HG02571 (cell line): ENCODE results near the gene FAS.

Experiments used
- ATAC-seq: cut with Tn5 transposase; IDR thresholded peaks from one replicate; pipeline ENCODE4 v1.9.1; 2021; ENCODE audit warnings: mild to moderate bottlenecking, moderate library complexity; ENCODE audit not compliant: unreplicated experiment

The FAS gene

DNA sequence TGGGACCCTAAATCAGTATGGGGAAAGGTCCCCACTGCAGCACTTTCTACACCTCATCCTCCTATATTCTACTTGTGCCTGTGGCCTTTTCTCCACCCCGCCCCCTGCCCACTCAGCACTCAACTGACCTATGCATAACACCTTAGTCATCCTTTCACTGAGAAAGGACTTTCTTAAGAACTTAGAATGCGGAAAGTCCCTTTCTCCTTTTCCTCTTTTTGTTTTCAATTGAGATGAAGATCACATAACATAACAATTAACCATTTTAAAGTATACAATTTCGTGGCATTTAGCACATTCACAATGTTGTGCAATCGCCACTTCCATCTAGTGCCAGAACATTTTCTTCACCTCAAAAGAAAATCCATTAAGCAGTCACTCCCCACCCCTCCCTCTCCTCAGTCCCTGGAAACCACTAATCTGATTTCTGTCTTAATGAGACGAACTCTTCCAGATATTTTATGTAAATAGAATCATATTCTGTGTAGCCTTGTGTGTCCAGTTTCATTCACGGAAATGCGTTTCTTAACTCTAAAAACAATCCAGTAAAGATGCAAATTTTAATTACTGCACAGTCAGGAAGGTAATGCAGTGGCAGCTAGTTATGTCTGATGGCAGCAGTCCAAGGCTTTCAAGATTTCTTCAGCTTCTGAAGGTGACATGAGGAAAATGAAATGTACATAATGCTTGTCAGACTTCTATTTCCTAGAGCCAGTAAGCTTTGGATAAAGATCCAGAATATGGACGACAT, 41.7 kb downstream of the FAS start:
- ATAC-seq, result no peak

DNA sequence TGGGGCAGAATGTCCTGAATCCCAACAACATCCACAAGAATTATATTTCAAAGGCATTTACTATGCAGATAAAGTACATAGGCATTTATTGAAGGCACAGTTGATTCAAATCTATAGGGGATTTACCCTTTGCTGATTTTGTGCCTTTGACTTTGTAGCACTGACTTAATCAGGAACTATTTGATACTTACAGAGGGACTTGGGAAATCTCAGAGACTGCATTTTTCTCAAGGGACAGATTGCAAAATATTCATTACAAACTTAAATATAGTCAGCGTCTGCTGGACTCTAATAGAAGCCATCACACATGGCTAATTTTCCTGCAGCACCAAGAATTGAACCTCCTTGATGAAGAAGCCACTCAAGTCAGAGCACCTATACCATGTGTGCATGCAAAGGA, 44.9 kb downstream of the FAS start:
- ATAC-seq, result no peak

- ATAC-seq, result no peak
These were observed 46.5 kb downstream of the FAS start for GRCh38 chr10:89037096-89037495.

DNA sequence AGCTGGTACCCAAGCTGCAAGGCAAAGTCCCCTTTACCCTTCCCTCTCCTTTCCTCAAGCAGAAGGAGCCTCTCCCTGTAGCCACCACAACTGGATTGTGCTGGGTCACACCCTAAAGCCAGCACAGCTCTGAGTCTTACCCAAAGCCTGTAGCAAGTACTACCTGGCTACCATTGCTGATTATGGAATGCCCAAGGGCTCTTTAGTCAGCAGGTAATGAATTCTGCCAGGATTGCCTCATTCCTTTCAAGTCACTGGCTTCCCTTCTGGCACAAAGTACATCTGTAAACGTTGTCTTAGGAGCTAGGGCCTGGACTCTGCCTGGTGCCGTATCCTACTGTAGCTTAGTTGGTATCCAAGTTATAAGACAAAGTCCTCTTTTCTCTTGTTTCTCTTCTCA, 52.0 kb downstream of the FAS start:
- ATAC-seq, result no peak

- ATAC-seq, result no peak
These were observed 52.5 kb downstream of the FAS start for GRCh38 chr10:89043052-89043451.

DNA sequence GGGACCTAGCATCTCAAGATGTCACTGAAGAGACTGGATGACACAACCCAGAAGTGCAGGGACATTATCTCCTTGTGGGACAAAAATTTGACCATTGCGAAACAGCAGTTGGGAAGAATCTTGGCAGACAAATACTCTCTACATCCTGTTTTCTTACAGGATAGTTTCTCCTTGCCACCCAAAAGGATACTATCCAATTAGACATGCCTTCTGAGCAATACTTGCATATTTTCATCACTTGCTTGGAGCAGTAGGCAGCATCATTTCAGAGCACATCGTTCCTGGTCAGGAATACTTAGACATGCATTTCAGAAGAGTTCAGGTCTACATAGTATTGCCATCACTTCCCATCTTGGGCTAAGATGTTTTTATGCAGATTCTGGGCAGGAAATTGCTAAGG, 56.8 kb downstream of the FAS start:
- ATAC-seq, result no peak

GRCh38 chr10:89051593-89051992, 61.0 kb downstream of the FAS start:
- no peak for ATAC-seq

- no peak for ATAC-seq
These were observed 63.0 kb downstream of the FAS start for GRCh38 chr10:89053555-89053954.

GRCh38 chr10:89055159-89055558, 64.6 kb downstream of the FAS start:
- ATAC-seq, result no peak

- ATAC-seq, result no peak
These were observed 72.3 kb downstream of the FAS start for GRCh38 chr10:89062861-89063260.

GRCh38 chr10:89063465-89063864, 72.9 kb downstream of the FAS start:
- ATAC-seq, result no peak

DNA sequence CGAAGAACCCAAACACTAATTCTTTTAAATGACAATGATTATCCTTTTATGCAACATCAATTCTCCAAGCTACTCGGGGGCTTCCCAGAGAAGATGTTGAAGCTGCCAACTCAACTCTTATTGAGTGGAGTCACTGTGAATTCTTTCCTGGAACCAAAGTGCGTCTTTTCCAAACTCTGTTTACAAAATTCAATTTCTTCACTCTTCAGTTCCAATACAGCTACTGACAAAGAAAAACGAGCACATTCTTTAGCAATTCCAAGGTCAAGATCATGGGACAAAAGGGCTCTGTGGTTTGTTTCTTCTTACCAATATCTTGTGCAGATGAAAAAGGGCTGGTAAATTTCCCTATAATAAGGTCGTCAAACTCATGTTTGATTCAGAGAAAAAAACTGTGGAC, 74.2 kb downstream of the FAS start:
- no peak for ATAC-seq
